HEK293 (cell line): ENCODE measurements around the gene SLC66A1.
A peak's percentile ranks its signal among the peaks of the same experiment; 100 is the strongest.

Experiments
- GLI4 ChIP-seq: fragments of 450-650 bp; formaldehyde crosslinking; IDR thresholded peaks from 2 replicates; pipeline ENCODE4 v1.5.1; 2016; ENCODE audit warnings: missing biosample characterization, missing genetic modification characterization
- GLIS1 ChIP-seq: fragments of 450-650 bp; formaldehyde crosslinking; IDR thresholded peaks from 2 replicates; pipeline ENCODE4 v1.5.1; 2016; ENCODE audit warnings: missing biosample characterization, missing genetic modification characterization
- KLF8 ChIP-seq: fragments of 450-650 bp; formaldehyde crosslinking; IDR thresholded peaks from 2 replicates; pipeline ENCODE4 v1.5.1; 2016; ENCODE audit warnings: missing biosample characterization, missing genetic modification characterization
- RBAK ChIP-seq: fragments of 450-650 bp; formaldehyde crosslinking; IDR thresholded peaks from 2 replicates; pipeline ENCODE4 v1.5.1; 2016; ENCODE audit warnings: missing biosample characterization, missing genetic modification characterization
- SCRT2 ChIP-seq: fragments of 450-650 bp; formaldehyde crosslinking; IDR thresholded peaks from 2 replicates; pipeline ENCODE4 v1.5.1; 2016; ENCODE audit warnings: missing biosample characterization, missing genetic modification characterization
- SP2 ChIP-seq: fragments of 450-650 bp; formaldehyde crosslinking; IDR thresholded peaks from 2 replicates; pipeline ENCODE4 v1.5.1; 2016; ENCODE audit warnings: missing biosample characterization, missing genetic modification characterization
- TCF7L2 ChIP-seq: IDR thresholded peaks from 2 replicates; pipeline ENCODE4 v1.6.1; 2011; ENCODE audit warnings: low read depth, mild to moderate bottlenecking, inconsistent platforms, low read length, moderate library complexity, borderline replicate concordance
- ZBTB20 ChIP-seq: fragments of 450-650 bp; formaldehyde crosslinking; IDR thresholded peaks from 2 replicates; pipeline ENCODE4 v1.5.1; 2016; ENCODE audit warnings: missing biosample characterization, missing genetic modification characterization
- ZBTB48 ChIP-seq: fragments of 450-650 bp; formaldehyde crosslinking; IDR thresholded peaks from 2 replicates; pipeline ENCODE4 v1.5.1; 2016; ENCODE audit warnings: missing biosample characterization, missing genetic modification characterization
- ZBTB7A ChIP-seq: fragments of 450-650 bp; formaldehyde crosslinking; IDR thresholded peaks from 2 replicates; pipeline ENCODE4 v1.5.1; 2016; ENCODE audit warnings: low read depth, missing biosample characterization, missing genetic modification characterization
- ZIC2 ChIP-seq: fragments of 450-650 bp; formaldehyde crosslinking; IDR thresholded peaks from 2 replicates; pipeline ENCODE4 v1.5.1; 2016; ENCODE audit warnings: missing biosample characterization, missing genetic modification characterization
- ZNF146 ChIP-seq: fragments of 450-650 bp; formaldehyde crosslinking; IDR thresholded peaks from 2 replicates; pipeline ENCODE4 v1.5.1; 2016; ENCODE audit warnings: missing biosample characterization, missing genetic modification characterization
- ZNF211 ChIP-seq: fragments of 450-650 bp; formaldehyde crosslinking; IDR thresholded peaks from 2 replicates; pipeline ENCODE4 v1.5.1; 2016; ENCODE audit warnings: low read depth, missing biosample characterization, missing genetic modification characterization
- ZNF335 ChIP-seq: fragments of 450-650 bp; formaldehyde crosslinking; conservative IDR thresholded peaks from 2 replicates; pipeline ENCODE4 v1.5.1; 2016; ENCODE audit warnings: missing biosample characterization, missing genetic modification characterization
- ZNF341 ChIP-seq: fragments of 450-650 bp; formaldehyde crosslinking; IDR thresholded peaks from 2 replicates; pipeline ENCODE4; 2016; ENCODE audit warnings: low read depth, missing biosample characterization, missing genetic modification characterization
- ZNF596 ChIP-seq: fragments of 450-650 bp; IDR thresholded peaks from 2 replicates; pipeline ENCODE4 v1.5.0; 2018; ENCODE audit warnings: missing biosample characterization, mild to moderate bottlenecking, missing genetic modification characterization, moderate library complexity
- ZNF843 ChIP-seq: fragments of 450-650 bp; formaldehyde crosslinking; IDR thresholded peaks from 2 replicates; pipeline ENCODE4 v1.5.1; 2016; ENCODE audit warnings: missing biosample characterization, missing genetic modification characterization
- ZSCAN30 ChIP-seq: fragments of 450-650 bp; IDR thresholded peaks from 2 replicates; pipeline ENCODE4 v1.5.1; 2018; ENCODE audit warnings: missing biosample characterization, mild to moderate bottlenecking, missing genetic modification characterization, moderate library complexity
- TF ChIP-seq, protein P1 (sequence below): fragments of 450-650 bp; formaldehyde crosslinking; optimal IDR thresholded peaks from 2 replicates; pipeline ENCODE3; 2016; ENCODE audit warnings: missing biosample characterization, mild to moderate bottlenecking, missing genetic modification characterization
- TF ChIP-seq, protein P2 (sequence below): fragments of 450-650 bp; formaldehyde crosslinking; IDR thresholded peaks from 2 replicates; pipeline ENCODE4 v1.5.1; 2016; ENCODE audit warnings: missing biosample characterization, missing genetic modification characterization
- TF ChIP-seq, protein P3 (sequence below): sonication (generic); formaldehyde crosslinking; IDR thresholded peaks from 2 replicates; pipeline ENCODE4 v1.8.1; 2022; ENCODE audit warnings: mild to moderate bottlenecking, moderate library complexity, missing genetic modification reagents
- TF ChIP-seq, protein P4 (sequence below): fragments of 450-650 bp; formaldehyde crosslinking; IDR thresholded peaks from 2 replicates; pipeline ENCODE4 v1.5.1; 2016; ENCODE audit warnings: missing biosample characterization, missing genetic modification characterization
- TF ChIP-seq, protein P5 (sequence below): IDR thresholded peaks from 2 replicates; pipeline ENCODE4 v1.6.1; 2011; ENCODE audit warnings: mild to moderate bottlenecking, low read depth, low read length, borderline replicate concordance
- TF ChIP-seq, protein P6 (sequence below): fragments of 450-650 bp; formaldehyde crosslinking; IDR thresholded peaks from 2 replicates; pipeline ENCODE4 v1.5.1; 2016; ENCODE audit warnings: missing biosample characterization, missing genetic modification characterization, low read depth

Gene SLC66A1

DNA sequence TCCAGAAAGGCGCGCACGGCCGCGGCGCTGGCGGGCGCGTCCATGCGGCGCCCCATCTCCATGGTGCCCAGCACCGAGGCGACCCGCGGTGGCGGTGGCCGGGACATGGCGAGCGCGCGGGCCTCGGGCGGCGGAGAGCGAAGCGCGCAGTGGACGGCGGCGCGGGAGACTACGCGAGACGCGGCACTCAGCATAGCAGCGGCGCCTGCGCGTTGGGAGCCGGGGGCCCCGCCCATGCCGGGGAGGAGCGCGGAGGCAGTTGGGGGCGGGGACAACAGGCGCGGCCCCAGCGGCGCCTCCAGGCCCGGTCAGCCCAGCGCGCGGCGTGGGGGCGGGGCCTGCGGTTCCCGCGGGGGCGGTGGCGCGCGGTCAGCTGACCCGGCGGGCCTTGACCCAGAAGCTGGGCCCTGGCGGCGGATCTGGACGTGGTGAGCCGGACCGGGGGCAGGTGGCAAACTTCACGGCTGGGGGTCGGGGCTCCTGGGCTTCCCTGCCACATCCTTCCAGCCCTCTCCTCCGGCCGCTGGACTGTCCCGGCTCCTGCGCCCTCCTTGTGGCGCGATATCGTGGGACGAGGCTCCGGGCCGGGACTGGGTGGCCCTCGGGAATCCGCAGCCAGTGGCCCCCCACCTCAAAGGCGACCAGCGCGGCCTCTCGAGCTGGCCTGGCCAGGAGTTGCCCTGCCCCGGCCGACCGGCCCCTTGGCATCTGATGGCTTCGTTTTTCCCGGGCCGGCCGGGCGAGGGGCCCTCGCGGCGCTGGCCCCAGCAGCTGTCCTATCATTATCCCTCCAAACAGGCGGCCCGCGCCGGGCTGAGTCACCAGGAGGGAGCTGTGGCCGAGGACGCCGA is at the start of gene SLC66A1, which contains the start of gene AKR7A2 (continued):
- TF ChIP-seq, protein P1, sequence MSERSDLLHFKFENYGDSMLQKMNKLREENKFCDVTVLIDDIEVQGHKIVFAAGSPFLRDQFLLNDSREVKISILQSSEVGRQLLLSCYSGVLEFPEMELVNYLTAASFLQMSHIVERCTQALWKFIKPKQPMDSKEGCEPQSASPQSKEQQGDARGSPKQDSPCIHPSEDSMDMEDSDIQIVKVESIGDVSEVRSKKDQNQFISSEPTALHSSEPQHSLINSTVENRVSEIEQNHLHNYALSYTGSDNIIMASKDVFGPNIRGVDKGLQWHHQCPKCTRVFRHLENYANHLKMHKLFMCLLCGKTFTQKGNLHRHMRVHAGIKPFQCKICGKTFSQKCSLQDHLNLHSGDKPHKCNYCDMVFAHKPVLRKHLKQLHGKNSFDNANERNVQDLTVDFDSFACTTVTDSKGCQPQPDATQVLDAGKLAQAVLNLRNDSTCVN (tag by site-specific recombination), result peak; percentile 61
- TF ChIP-seq GLIS1 (tag by site-specific recombination) (peak; percentile 40; the same call in 1 of the 2 replicates), ZSCAN30 (tag by site-specific recombination) (peak; percentile 38; the same call in 1 of the 2 replicates), ZIC2 (tag by site-specific recombination) (no peak), ZNF341 (tag by site-specific recombination) (peak; percentile 11; the same call in 1 of the 2 replicates), ZNF146 (tag by site-specific recombination) (0 out of 2 replicates have a peak, but pooled peaks have one; percentile 7), SCRT2 (tag by site-specific recombination) (no peak), GLI4 (tag by site-specific recombination) (no peak), ZNF596 (tag by site-specific recombination) (peak; percentile 14; the same call in 1 of the 2 replicates), ZNF843 (tag by site-specific recombination) (0 out of 2 replicates have a peak, but pooled peaks have one; percentile 45), TCF7L2 (no peak), ZBTB20 (tag by site-specific recombination) (peak; percentile 61; the same call in 1 of the 2 replicates), ZNF335 (tag by site-specific recombination) (peak; percentile 85), SP2 (peak; percentile 30), ZBTB48 (tag by site-specific recombination) (peak; percentile 79), KLF8 (peak; percentile 62; the same call in 1 of the 2 replicates), RBAK (tag by site-specific recombination) (no peak), ZBTB7A (tag by site-specific recombination) (no peak), ZNF211 (tag by site-specific recombination) (no peak)
- TF ChIP-seq, protein P2, sequence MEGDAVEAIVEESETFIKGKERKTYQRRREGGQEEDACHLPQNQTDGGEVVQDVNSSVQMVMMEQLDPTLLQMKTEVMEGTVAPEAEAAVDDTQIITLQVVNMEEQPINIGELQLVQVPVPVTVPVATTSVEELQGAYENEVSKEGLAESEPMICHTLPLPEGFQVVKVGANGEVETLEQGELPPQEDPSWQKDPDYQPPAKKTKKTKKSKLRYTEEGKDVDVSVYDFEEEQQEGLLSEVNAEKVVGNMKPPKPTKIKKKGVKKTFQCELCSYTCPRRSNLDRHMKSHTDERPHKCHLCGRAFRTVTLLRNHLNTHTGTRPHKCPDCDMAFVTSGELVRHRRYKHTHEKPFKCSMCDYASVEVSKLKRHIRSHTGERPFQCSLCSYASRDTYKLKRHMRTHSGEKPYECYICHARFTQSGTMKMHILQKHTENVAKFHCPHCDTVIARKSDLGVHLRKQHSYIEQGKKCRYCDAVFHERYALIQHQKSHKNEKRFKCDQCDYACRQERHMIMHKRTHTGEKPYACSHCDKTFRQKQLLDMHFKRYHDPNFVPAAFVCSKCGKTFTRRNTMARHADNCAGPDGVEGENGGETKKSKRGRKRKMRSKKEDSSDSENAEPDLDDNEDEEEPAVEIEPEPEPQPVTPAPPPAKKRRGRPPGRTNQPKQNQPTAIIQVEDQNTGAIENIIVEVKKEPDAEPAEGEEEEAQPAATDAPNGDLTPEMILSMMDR, result peak; percentile 22; the same call in 1 of the 2 replicates
- TF ChIP-seq, protein P3, sequence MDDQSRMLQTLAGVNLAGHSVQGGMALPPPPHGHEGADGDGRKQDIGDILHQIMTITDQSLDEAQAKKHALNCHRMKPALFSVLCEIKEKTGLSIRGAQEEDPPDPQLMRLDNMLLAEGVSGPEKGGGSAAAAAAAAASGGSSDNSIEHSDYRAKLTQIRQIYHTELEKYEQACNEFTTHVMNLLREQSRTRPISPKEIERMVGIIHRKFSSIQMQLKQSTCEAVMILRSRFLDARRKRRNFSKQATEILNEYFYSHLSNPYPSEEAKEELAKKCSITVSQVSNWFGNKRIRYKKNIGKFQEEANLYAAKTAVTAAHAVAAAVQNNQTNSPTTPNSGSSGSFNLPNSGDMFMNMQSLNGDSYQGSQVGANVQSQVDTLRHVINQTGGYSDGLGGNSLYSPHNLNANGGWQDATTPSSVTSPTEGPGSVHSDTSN, result peak; percentile 81
- TF ChIP-seq, protein P4, sequence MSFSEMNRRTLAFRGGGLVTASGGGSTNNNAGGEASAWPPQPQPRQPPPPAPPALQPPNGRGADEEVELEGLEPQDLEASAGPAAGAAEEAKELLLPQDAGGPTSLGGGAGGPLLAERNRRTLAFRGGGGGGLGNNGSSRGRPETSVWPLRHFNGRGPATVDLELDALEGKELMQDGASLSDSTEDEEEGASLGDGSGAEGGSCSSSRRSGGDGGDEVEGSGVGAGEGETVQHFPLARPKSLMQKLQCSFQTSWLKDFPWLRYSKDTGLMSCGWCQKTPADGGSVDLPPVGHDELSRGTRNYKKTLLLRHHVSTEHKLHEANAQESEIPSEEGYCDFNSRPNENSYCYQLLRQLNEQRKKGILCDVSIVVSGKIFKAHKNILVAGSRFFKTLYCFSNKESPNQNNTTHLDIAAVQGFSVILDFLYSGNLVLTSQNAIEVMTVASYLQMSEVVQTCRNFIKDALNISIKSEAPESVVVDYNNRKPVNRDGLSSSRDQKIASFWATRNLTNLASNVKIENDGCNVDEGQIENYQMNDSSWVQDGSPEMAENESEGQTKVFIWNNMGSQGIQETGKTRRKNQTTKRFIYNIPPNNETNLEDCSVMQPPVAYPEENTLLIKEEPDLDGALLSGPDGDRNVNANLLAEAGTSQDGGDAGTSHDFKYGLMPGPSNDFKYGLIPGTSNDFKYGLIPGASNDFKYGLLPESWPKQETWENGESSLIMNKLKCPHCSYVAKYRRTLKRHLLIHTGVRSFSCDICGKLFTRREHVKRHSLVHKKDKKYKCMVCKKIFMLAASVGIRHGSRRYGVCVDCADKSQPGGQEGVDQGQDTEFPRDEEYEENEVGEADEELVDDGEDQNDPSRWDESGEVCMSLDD (tag by site-specific recombination), result 0 out of 2 replicates have a peak, but pooled peaks have one; percentile 17
- TF ChIP-seq, protein P5, sequence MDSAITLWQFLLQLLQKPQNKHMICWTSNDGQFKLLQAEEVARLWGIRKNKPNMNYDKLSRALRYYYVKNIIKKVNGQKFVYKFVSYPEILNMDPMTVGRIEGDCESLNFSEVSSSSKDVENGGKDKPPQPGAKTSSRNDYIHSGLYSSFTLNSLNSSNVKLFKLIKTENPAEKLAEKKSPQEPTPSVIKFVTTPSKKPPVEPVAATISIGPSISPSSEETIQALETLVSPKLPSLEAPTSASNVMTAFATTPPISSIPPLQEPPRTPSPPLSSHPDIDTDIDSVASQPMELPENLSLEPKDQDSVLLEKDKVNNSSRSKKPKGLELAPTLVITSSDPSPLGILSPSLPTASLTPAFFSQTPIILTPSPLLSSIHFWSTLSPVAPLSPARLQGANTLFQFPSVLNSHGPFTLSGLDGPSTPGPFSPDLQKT, result no peak
- TF ChIP-seq, protein P6, sequence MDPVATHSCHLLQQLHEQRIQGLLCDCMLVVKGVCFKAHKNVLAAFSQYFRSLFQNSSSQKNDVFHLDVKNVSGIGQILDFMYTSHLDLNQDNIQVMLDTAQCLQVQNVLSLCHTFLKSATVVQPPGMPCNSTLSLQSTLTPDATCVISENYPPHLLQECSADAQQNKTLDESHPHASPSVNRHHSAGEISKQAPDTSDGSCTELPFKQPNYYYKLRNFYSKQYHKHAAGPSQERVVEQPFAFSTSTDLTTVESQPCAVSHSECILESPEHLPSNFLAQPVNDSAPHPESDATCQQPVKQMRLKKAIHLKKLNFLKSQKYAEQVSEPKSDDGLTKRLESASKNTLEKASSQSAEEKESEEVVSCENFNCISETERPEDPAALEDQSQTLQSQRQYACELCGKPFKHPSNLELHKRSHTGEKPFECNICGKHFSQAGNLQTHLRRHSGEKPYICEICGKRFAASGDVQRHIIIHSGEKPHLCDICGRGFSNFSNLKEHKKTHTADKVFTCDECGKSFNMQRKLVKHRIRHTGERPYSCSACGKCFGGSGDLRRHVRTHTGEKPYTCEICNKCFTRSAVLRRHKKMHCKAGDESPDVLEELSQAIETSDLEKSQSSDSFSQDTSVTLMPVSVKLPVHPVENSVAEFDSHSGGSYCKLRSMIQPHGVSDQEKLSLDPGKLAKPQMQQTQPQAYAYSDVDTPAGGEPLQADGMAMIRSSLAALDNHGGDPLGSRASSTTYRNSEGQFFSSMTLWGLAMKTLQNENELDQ (tag by site-specific recombination), result no peak
